ENCODE data around the gene ZMYM5.

GRCh38 chr13:19862481-19863313, 752 bp downstream of the ZMYM5 start:
- TF ChIP-seq CTCF (IDR thresholded peaks at IDR 0.05) (no peak), POLR2A (IDR thresholded peaks at IDR 0.05) (no peak), POLR2AphosphoS5 (IDR thresholded peaks at IDR 0.05) (peak in 1 of 3 donors; percentile 18)

All from breast epithelium (tissue), 3 donors.